SH-SY5Y (cell line): ENCODE data around the gene PIGW.

Experiments used
- GATA2 ChIP-seq: IDR thresholded peaks from 2 replicates; pipeline ENCODE4 v1.6.1; 2011; ENCODE audit warnings: mild to moderate bottlenecking, low read depth, low read length
- GATA3 ChIP-seq: IDR thresholded peaks from 2 replicates; pipeline ENCODE4 v1.6.1; 2011; ENCODE audit warnings: low read depth, mild to moderate bottlenecking, low read length, moderate library complexity

Gene PIGW

GRCh38 chr17:36525888-36526287 lies 8.9 kb upstream of the PIGW start:
- no peak for TF ChIP-seq GATA2
- no peak for TF ChIP-seq GATA3

DNA sequence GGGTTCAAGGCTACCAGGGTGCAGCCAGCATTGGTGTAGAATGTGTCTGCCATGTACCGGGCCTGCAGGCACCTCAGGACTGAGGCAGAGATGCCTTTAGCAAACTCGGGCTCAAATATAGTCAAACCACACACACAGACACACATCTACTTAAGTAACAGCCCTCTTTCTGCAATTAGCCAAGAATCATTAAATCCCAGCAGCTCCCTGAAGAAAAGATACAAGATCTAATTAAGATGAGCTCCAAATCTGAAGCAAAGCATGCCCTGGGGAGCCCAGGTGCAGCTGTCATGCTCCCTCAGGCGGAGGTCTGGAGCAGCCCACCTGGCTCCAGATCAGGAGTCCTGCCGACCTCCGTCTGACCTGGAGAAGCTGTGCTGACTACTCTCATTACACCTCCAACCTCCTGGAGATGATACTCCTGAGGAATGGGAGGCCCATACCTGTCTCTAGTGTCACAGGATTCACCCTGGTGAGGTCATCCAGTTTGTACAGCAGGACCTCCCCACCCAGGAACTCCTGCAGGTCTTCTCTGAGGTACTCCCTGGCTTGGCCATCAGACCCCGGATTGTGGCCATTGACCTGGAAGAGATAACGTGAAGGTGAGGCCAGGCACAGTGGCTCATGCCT lies 7.1 kb upstream of the PIGW start:
- no peak for TF ChIP-seq GATA2
- TF ChIP-seq GATA3, result no peak

GRCh38 chr17:36529121-36529520 lies 5.7 kb upstream of the PIGW start:
- TF ChIP-seq GATA2, result no peak
- no peak for TF ChIP-seq GATA3

GRCh38 chr17:36532435-36532975 lies 2.3 kb upstream of the PIGW start:
- no peak for TF ChIP-seq GATA3

DNA sequence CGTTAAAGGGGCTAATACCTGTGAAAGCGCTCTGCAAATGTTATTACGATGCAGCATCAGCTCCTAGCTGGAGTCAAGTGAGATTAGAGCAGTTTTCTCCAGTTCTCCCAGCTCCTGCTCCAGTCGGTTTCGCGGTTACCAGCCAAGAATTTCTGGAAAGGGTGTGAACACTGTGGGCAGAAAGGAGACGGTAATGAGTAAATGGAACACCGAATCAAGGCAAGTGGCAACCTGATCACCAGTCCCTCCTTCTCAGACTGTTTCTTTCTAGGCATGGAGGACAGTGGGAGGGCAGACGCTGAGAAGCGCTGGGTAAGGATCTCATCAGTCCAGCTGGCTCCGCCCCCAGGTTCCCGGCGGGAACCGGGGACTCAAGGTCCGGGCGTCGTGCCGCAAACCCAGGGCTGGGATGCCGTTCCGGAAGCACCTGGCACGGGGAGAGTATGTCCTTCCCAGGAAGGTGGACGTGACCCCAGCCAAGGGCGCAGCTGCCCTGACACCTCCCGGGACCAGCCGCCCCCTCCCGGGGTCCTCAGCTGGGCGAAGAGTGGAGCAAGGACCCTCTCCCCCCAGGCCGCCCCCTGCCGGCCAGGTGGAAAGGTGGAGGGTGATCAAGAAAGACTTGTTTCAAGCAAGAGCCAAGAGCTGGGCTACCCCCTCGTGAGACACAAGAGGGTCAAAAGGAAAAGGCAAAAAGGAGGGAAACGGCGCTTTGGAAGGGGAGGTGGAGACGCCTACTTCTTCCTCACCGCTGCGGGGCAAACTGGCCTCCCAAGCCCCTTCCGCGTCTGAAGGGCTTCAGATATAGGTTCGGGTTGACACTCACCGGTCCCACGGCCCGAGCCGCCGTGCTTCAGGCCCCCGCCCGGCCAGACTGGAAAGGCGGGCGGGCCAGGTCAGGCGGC lies 600 bp upstream of the PIGW start:
- TF ChIP-seq GATA2, result no peak
- TF ChIP-seq GATA3, result no peak

- TF ChIP-seq GATA3 (no peak), GATA2 (no peak)
Observed at GRCh38 chr17:36535669-36536081, 888 bp downstream of the PIGW start.

DNA sequence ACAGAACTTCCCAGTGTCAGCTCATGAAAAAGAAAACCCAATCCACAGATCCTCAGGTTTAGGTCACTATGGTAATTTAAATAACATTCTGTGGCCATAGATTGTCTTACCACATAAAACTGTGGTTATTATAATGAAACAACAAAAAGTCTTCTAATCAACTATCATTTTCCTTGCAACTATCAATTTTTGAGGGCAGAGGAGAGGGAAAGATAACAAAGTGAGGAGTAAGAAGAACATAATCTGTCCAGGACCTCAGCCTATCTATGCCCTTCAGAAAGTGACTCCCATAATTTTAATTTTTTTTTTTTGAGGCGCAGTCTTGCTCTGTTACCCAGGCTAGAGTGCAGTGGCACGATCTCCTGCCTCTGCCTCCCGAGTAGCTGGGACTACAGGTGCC lies 5.9 kb downstream of the PIGW start:
- TF ChIP-seq GATA2, result no peak

- no peak for TF ChIP-seq GATA3
- no peak for TF ChIP-seq GATA2
Observed at GRCh38 chr17:36542755-36543154, 8.0 kb downstream of the PIGW start.

DNA sequence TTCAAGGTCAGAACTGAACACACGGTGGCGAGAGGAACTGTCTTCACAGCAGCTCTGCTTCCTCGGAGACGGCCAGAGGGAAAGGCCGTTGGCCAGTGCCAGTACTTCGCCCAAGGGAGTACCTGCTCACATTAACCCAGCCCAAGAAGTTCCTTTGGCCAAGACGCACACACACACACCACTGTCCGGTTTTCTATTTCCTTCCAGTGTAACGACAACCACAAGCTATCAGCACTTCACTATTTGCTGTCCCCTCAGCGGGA lies 9.2 kb downstream of the PIGW start:
- TF ChIP-seq GATA3 (no peak), GATA2 (no peak)

DNA sequence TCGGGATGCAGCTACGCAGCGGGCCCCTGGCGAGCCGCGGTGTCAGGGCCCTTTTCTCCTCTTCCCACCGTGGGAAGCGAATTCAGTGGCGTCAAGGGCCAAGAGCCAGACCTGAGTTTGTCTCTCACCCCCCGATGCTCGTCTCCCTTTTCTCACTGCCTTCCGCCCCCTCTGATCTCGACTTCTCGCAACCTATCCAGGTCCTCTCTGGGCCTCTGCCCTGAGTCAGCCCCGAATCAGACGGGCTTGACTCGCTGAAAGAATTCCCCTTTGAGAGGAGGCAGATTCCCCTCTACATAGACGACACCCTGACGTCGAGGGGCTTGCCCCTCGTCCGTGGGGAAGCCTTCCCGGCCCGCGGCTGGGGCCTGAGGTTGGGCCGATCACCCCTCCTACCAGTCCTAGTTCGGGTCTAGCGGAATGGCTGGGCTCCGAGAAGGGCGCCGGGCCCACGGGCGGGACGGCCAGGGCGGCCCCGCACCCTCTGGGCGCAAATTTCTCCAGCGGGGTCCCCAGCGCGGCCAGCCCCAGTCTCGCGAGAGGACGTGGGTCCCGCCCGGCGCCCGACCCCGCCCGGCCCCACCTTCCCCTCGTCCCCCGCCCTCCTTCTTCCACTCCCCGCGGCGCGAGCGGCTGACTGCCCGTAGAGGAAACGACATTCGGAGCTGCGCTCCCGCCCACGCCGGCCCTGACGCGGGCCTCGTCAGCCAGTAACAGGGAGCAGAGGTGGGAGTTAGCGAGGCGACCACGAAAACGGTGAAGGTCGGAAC lies 9.7 kb downstream of the PIGW start, which contains the start of gene GGNBP2:
GGNBP2 (plus strand) TSS at position 613 of the 770 bp plus-strand sequence. CDS start 806 bp downstream, outside the sequence.
- TF ChIP-seq GATA2, result no peak
- TF ChIP-seq GATA3, result no peak

- TF ChIP-seq GATA2, result no peak
- no peak for TF ChIP-seq GATA3
Observed at GRCh38 chr17:36545077-36545464, 10.3 kb downstream of the PIGW start.

- TF ChIP-seq GATA3, result no peak
- TF ChIP-seq GATA2, result no peak
Observed at GRCh38 chr17:36545465-36546417, 11.0 kb downstream of the PIGW start.

- TF ChIP-seq GATA2 (no peak), GATA3 (no peak)
Observed at GRCh38 chr17:36546418-36547093, 11.8 kb downstream of the PIGW start.
